GM12872 (cell line): Measurements from ENCODE around the gene AFAP1L1.

Experiments used
- TF ChIP-seq, protein P1 (sequence below): IDR thresholded peaks from 3 replicates; pipeline ENCODE4 v1.5.1; 2011; ENCODE audit warnings: low read depth, mild to moderate bottlenecking, low read length, moderate library complexity; ENCODE audit not compliant: insufficient read depth

Gene AFAP1L1

DNA sequence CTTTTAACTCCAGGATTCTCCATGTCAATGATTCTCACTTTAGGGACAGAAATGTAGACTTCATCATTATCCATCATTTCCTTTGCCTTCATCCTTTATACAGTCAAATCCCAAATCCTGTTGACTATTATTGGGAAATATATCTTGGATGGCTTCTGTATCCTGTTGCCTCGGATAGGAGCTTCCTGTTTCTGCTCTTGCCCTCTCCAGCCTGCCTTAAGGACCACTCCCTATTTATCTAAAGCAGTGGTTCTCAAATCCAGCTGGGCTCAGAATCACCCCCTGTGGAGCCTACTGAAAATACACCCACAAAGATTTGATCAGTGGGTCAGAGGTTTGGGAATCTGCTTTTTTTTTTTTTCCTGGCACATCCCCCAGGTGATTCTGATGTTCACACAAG lies 8.5 kb downstream of the AFAP1L1 start:
- TF ChIP-seq, protein P1, sequence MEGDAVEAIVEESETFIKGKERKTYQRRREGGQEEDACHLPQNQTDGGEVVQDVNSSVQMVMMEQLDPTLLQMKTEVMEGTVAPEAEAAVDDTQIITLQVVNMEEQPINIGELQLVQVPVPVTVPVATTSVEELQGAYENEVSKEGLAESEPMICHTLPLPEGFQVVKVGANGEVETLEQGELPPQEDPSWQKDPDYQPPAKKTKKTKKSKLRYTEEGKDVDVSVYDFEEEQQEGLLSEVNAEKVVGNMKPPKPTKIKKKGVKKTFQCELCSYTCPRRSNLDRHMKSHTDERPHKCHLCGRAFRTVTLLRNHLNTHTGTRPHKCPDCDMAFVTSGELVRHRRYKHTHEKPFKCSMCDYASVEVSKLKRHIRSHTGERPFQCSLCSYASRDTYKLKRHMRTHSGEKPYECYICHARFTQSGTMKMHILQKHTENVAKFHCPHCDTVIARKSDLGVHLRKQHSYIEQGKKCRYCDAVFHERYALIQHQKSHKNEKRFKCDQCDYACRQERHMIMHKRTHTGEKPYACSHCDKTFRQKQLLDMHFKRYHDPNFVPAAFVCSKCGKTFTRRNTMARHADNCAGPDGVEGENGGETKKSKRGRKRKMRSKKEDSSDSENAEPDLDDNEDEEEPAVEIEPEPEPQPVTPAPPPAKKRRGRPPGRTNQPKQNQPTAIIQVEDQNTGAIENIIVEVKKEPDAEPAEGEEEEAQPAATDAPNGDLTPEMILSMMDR: no peak

DNA sequence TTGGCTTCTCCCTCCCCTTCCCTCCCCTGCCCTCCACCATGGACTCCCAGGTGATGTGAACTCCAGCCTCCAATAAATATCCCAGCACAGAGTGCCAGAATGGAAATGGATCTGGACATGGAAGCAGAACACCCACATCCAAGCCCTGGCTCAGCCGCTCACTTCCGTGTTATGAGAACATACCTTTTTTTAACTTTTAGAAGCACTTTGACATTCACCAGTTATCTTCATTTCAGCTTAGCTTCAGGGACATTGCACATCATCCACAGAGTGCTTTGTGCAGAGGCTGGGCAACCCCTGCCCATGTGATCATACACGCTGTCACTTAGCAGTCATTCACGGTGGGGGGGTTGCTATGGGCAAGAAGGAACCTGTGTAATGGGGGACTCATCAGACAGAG lies 9.1 kb downstream of the AFAP1L1 start:
- TF ChIP-seq, protein P1: no peak

- TF ChIP-seq, protein P1: no peak
Observed at GRCh38 chr5:149282027-149282965, 10.6 kb downstream of the AFAP1L1 start.

- TF ChIP-seq, protein P1: no peak
Observed at GRCh38 chr5:149282966-149283332, 11.3 kb downstream of the AFAP1L1 start.

DNA sequence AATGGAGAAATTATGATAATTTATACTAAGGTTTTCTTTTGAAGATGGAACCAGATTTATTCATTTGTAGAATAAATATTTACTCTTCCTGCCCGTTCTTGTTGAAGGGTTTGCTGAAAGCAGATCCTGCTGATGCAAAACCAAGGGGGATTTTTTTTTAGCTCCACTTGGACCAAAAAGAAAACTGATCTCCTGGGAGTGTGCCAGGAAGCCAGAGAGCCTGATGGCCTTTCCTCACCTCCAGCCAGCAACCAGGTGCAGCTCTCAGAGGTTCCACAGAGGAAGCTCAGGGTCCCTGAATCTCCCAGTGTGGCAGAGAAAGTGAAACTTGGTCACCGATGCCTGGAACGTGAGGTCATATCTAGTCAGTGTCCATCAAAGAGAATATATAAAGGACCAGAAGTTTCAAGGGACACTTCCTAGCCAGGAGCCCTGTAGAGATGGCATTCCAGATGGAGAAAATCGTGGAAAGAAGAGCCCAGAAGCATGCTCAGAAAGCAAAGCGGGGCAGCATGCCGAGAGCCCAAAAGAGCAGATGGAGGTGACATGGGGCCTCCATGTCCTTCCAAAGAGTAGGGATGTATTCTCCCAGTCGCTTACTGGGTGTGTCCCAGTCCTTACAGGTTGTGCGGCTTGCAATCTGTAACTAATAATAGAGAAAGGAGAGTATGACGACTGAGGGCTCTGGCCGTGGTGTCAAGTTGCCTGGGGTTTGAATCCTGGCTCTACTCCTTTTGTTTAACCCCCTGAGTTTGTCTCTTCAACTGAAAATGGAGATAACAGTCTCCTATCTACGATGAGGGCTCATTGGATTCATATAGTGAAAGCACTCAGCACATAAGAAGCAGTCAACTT lies 12.2 kb downstream of the AFAP1L1 start:
- TF ChIP-seq, protein P1: no peak

DNA sequence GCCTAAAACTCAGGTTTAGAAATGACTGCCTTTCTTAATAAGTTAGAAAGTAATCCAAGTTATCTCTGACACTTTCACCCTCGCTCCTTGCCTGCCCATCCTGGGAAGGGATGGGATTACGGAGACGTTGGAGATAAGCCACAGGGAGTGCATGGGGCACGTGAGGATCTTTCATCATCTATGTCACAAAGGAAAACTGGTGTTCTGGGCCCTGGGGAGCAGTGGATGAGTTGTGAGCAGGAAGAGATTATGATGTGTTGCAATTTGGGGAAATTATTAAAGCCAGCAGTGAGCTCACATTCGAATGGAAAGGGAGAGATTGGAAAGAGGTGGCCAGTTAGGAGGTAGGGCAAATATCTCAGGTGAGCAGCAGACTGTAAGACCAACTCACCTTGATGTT lies 12.8 kb downstream of the AFAP1L1 start:
- TF ChIP-seq, protein P1: no peak

DNA sequence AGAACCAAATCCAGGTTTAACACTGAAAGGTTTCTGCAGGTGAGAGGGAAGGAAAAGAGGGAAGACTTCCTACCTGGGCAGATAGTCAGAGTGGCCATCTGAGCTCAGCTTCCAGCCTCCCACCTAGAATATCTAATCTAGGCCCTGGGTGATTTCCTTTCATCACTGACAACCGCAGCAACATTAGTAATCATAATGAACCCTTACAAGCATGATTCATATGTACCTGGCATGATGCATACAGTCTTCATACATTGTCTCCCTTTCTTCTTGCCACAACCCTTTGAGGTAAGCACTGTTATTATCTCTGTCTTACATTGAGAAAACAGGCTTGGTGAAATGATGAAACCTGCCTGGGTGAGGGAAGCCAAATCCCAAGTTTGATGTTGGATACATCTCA lies 13.5 kb downstream of the AFAP1L1 start:
- TF ChIP-seq, protein P1: no peak
